Right renal cortex interstitium (tissue), 3 donors: ENCODE results near the gene PLXNA4. TPM values are rescaled to one million over a fixed set of nuclear protein-coding genes. Genes with fewer than 3 reads are reported as not detected.
A peak's percentile ranks its signal among the peaks of the same experiment; 100 is the strongest.

Source experiments
- DNase-seq, 3 donors: peaks; one replicate each; pipeline ENCODE4 v3.0.0-alpha.2; 2013; ENCODE audit warnings: low read depth in 3 of 3, low spot score in 2 of 3
- polyA plus RNA-seq, 3 donors: library from polyadenylated mRNA; unstranded; fragments of 120-200 nt; gene quantifications; one replicate each; pipeline ENCODE4 v1.2.1, GENCODE V29; 2013; ENCODE audit not compliant: insufficient read length in 3 of 3

Gene PLXNA4
- polyA plus RNA-seq, 3 donors = 11.8 to 14.5 (median 13.5) TPM

GRCh38 chr7:132590162-132590561 is 13.9 kb upstream of the PLXNA4 start:
- no peak for DNase-seq

GRCh38 chr7:132588596-132588995 is 12.3 kb upstream of the PLXNA4 start:
- DNase-seq = no peak

- no peak for DNase-seq
These were observed 8.7 kb upstream of the PLXNA4 start for GRCh38 chr7:132584796-132585494.

GRCh38 chr7:132581431-132581830 is 5.2 kb upstream of the PLXNA4 start:
- DNase-seq = no peak

GRCh38 chr7:132580717-132581285 is 4.5 kb upstream of the PLXNA4 start:
- DNase-seq = peak in 2 of 3 donors; percentile 74 to 76

GRCh38 chr7:132580277-132580676 is 4.0 kb upstream of the PLXNA4 start:
- no peak for DNase-seq

GRCh38 chr7:132579260-132579899 is 3.1 kb upstream of the PLXNA4 start:
- DNase-seq = no peak

- DNase-seq = no peak
These were observed 2.6 kb upstream of the PLXNA4 start for GRCh38 chr7:132578826-132579225.

- no peak for DNase-seq
These were observed 1.7 kb upstream of the PLXNA4 start for GRCh38 chr7:132578050-132578370.

- peak in 2 of 3 donors; percentile 67 to 73 for DNase-seq
These were observed 1.2 kb upstream of the PLXNA4 start for GRCh38 chr7:132577206-132578049.

GRCh38 chr7:132576721-132577085 is 433 bp upstream of the PLXNA4 start:
- no peak for DNase-seq

- no peak for DNase-seq
These were observed 770 bp downstream of the PLXNA4 start for GRCh38 chr7:132575419-132575981.

- no peak for DNase-seq
These were observed 2.0 kb downstream of the PLXNA4 start for GRCh38 chr7:132574223-132574622.

GRCh38 chr7:132573251-132573955 is 2.9 kb downstream of the PLXNA4 start:
- no peak for DNase-seq

GRCh38 chr7:132572526-132572925 is 3.7 kb downstream of the PLXNA4 start:
- DNase-seq = no peak

- DNase-seq = no peak
These were observed 4.3 kb downstream of the PLXNA4 start for GRCh38 chr7:132571970-132572369.

- DNase-seq = no peak
These were observed 6.2 kb downstream of the PLXNA4 start for GRCh38 chr7:132569884-132570614.

GRCh38 chr7:132568962-132569361 is 7.3 kb downstream of the PLXNA4 start:
- DNase-seq = no peak

GRCh38 chr7:132565885-132566284 is 10.4 kb downstream of the PLXNA4 start:
- no peak for DNase-seq

GRCh38 chr7:132565441-132565840 is 10.8 kb downstream of the PLXNA4 start:
- no peak for DNase-seq
